ENCODE data around the gene TP53I11. TPM values are rescaled to one million over a fixed set of nuclear protein-coding genes. Genes with fewer than 3 reads are reported as not detected.

TP53I11 gene
- total RNA-seq, 1 donor from 2014 or later = 149 TPM

DNA sequence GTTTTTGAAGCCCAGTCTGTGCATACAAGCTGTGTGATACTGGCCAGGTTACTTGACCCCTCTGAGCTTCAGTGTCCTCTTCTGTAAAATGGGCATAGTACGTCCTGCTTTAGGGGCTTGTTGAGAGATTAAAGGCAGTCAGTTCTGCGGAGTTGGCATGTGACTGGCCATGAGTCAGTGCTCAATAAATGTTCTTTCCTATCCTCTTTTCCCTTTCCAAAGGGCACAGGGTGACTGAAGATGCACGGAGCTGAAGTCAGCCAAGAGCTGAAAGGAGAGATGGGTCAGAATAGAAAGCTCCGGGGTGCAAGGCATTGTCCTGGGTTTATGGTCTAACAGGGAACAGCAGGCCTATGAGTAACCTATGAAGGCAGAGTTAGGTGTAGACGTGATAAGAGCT is 48.9 kb downstream of the TP53I11 start:
- Mint-ChIP-seq H3K36me3 (ENCODE audit: low read depth, unreplicated experiment) (peaks cover 68% of the 10 kb centered on the region), H3K27me3 (ENCODE audit: unreplicated experiment) (peaks cover 42% of the 10 kb centered on the region), H3K27ac (ENCODE audit: unreplicated experiment) (peak overlapping the region; percentile 10), H3K4me1 (ENCODE audit: unreplicated experiment) (peaks cover 19% of the 10 kb centered on the region), H3K9me3 (ENCODE audit: unreplicated experiment) (no peaks in the 10 kb centered on the region), H3K4me3 (ENCODE audit: unreplicated experiment) (peak overlapping the region; percentile 47)
- no peak for TF ChIP-seq CTCF (IDR thresholded peaks at IDR 0.05; ENCODE audit: unreplicated experiment)
- DNase-seq (ENCODE audit: low spot score) = no peak

- TF ChIP-seq CTCF (IDR thresholded peaks at IDR 0.05; ENCODE audit: unreplicated experiment) = no peak
- no peak overlapping the region for H3K27ac Mint-ChIP-seq (ENCODE audit: unreplicated experiment)
These were observed 49.5 kb downstream of the TP53I11 start for GRCh38 chr11:44901120-44901633.

DNA sequence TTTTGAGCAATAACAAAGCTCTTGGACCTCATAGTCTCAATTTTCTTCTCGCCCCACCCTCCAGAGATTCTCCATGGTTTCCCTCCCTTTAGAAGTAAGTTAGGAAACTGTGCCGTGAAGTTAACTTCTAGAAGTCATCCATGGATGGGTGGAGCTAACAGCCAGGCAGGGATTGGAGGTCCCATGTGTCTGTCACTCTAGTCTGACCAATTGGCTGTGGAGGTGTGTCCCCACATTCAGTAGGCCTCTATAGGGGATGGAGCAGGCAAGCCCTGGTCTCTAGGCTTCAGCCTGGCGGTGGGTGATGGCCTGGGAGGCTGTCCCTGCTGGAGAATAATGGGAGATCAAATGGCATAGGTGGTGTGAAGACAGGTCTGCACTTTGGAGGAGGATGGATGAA is 50.7 kb downstream of the TP53I11 start:
- peak; percentile 42 for DNase-seq (ENCODE audit: low spot score)
- no peak for TF ChIP-seq CTCF (IDR thresholded peaks at IDR 0.05; ENCODE audit: unreplicated experiment)
- Mint-ChIP-seq H3K4me3 (ENCODE audit: unreplicated experiment) (peak overlapping the region; percentile 7), H3K27ac (ENCODE audit: unreplicated experiment) (peak overlapping the region; percentile 62), H3K9me3 (ENCODE audit: unreplicated experiment) (no peaks in the 10 kb centered on the region), H3K36me3 (ENCODE audit: low read depth, unreplicated experiment) (peaks cover 69% of the 10 kb centered on the region), H3K4me1 (ENCODE audit: unreplicated experiment) (peaks cover 19% of the 10 kb centered on the region), H3K27me3 (ENCODE audit: unreplicated experiment) (peaks cover 51% of the 10 kb centered on the region)

More at GRCh38 chr11:44901120-44901633, 49.5 kb downstream of the TP53I11 start:
- H3K27me3 Mint-ChIP-seq (ENCODE audit: unreplicated experiment) = peaks cover 47% of the 10 kb centered on the region
- DNase-seq (ENCODE audit: low spot score) = no peak
- peaks cover 73% of the 10 kb centered on the region for H3K36me3 Mint-ChIP-seq (ENCODE audit: low read depth, unreplicated experiment)
- peaks cover 19% of the 10 kb centered on the region for H3K4me1 Mint-ChIP-seq (ENCODE audit: unreplicated experiment)
- H3K4me3 Mint-ChIP-seq (ENCODE audit: unreplicated experiment) = no peak overlapping the region
- no peaks in the 10 kb centered on the region for H3K9me3 Mint-ChIP-seq (ENCODE audit: unreplicated experiment)

GRCh38 chr11:44893846-44894617 is 56.7 kb downstream of the TP53I11 start:
- TF ChIP-seq CTCF (IDR thresholded peaks at IDR 0.05; ENCODE audit: unreplicated experiment) = peak; percentile 82
- peak; percentile 84 for DNase-seq (ENCODE audit: low spot score)
- Mint-ChIP-seq H3K27ac (ENCODE audit: unreplicated experiment) (peak overlapping the region; percentile 48), H3K4me1 (ENCODE audit: unreplicated experiment) (peaks cover 25% of the 10 kb centered on the region), H3K36me3 (ENCODE audit: low read depth, unreplicated experiment) (peaks cover 43% of the 10 kb centered on the region), H3K9me3 (ENCODE audit: unreplicated experiment) (no peaks in the 10 kb centered on the region), H3K27me3 (ENCODE audit: unreplicated experiment) (peaks cover 33% of the 10 kb centered on the region), H3K4me3 (ENCODE audit: unreplicated experiment) (no peak overlapping the region)

GRCh38 chr11:44893308-44893822 is 57.3 kb downstream of the TP53I11 start:
- peaks cover 36% of the 10 kb centered on the region for H3K27me3 Mint-ChIP-seq (ENCODE audit: unreplicated experiment)
- no peaks in the 10 kb centered on the region for H3K9me3 Mint-ChIP-seq (ENCODE audit: unreplicated experiment)
- TF ChIP-seq CTCF (IDR thresholded peaks at IDR 0.05; ENCODE audit: unreplicated experiment) = no peak
- H3K4me3 Mint-ChIP-seq (ENCODE audit: unreplicated experiment) = no peak overlapping the region
- H3K36me3 Mint-ChIP-seq (ENCODE audit: low read depth, unreplicated experiment) = peaks cover 40% of the 10 kb centered on the region
- DNase-seq (ENCODE audit: low spot score) = no peak
- peaks cover 25% of the 10 kb centered on the region for H3K4me1 Mint-ChIP-seq (ENCODE audit: unreplicated experiment)
- H3K27ac Mint-ChIP-seq (ENCODE audit: unreplicated experiment) = peak overlapping the region; percentile 48
